Immature natural killer cell (primary cell): ENCODE results near the gene SKI. TPM values are rescaled to one million over a fixed set of nuclear protein-coding genes. Genes with fewer than 3 reads are reported as not detected.
A peak's percentile ranks its signal among the peaks of the same experiment; 100 is the strongest.

ENCODE experiments used
- DNase-seq, 3 donors: peaks; one replicate each; pipeline ENCODE4 v3.0.0; 2022; ENCODE audit warnings: mixed read lengths in 1 of 3
- H3K27ac Mint-ChIP-seq, 6 donors: one replicate each; pipeline ENCODE4 v1.8.0; 2020; ENCODE audit warnings: mixed read lengths in 6 of 6, mild to moderate bottlenecking in 5 of 6, inconsistent platforms in 4 of 6, moderate library complexity in 3 of 6
- H3K27me3 Mint-ChIP-seq, 3 donors: one replicate each; pipeline ENCODE4 v1.8.0; 2020 to 2021; ENCODE audit warnings: low read depth in 3 of 3, mild to moderate bottlenecking in 3 of 3, mixed read lengths in 3 of 3, moderate library complexity in 3 of 3, inconsistent platforms in 1 of 3
- H3K36me3 Mint-ChIP-seq, 3 donors: one replicate each; pipeline ENCODE4 v1.8.0; 2020; ENCODE audit warnings: mixed read lengths in 3 of 3, inconsistent platforms in 2 of 3, mild to moderate bottlenecking in 2 of 3
- H3K4me1 Mint-ChIP-seq, 2 donors: one replicate each; pipeline ENCODE4 v1.8.0; 2020; ENCODE audit warnings: inconsistent platforms in 2 of 2, mild to moderate bottlenecking in 2 of 2, mixed read lengths in 2 of 2, moderate library complexity in 1 of 2
- H3K4me3 Mint-ChIP-seq, 5 donors: one replicate each; pipeline ENCODE4 v1.8.0; 2020; ENCODE audit warnings: mild to moderate bottlenecking in 5 of 5, mixed read lengths in 5 of 5, inconsistent platforms in 3 of 5, moderate library complexity in 3 of 5
- H3K9me3 Mint-ChIP-seq, 6 donors: one replicate each; pipeline ENCODE4 v1.8.0; 2020; ENCODE audit warnings: mild to moderate bottlenecking in 6 of 6, mixed read lengths in 6 of 6, inconsistent platforms in 4 of 6, moderate library complexity in 3 of 6
- polyA plus RNA-seq, 3 donors: library from polyadenylated mRNA; unstranded; fragments of 300-500 nt; fragmentation: Illumina TruSeq; gene quantifications; one replicate each; pipeline ENCODE4 v1.2.3, GENCODE V29; 2021

The SKI gene
- polyA plus RNA-seq, 3 donors from 2014 or later: 0.87 to 1.0 TPM; not detected in 1

DNA sequence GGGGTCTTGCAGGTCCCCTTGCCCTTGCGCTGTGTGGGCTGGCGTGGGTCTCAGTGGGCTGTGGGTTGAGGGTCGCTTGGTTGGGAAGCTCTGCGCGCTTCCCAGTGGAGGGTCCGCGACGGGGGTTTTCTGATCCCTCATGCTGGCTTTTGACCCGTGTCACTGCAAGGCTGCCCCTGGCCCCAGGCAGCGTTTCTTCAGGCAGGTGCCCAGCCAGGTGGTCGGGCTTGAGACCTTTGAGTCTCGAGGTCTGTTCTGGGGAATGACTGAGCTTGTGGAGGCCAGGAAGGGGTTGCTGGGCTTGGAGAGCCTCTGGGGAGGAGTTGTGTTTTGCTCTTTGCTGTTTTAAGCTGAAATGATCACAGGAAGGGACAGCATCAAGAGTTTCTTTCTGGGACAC lies 5.3 kb downstream of the SKI start:
- H3K36me3 Mint-ChIP-seq: peaks cover 0 to 3% (median 0%) of the 10 kb centered on the region in 3 donors
- peak overlapping the region; percentile 45 to 91 (median 64) for H3K4me3 Mint-ChIP-seq
- H3K4me1 Mint-ChIP-seq: peaks cover 82 to 85% of the 10 kb centered on the region in 2 donors
- peaks cover 61 to 92% (median 89%) of the 10 kb centered on the region in 3 donors for H3K27me3 Mint-ChIP-seq
- DNase-seq: peak in 1 of 3 donors; percentile 7
- peaks cover 0 to 3% (median 0%) of the 10 kb centered on the region in 6 donors for H3K9me3 Mint-ChIP-seq
- H3K27ac Mint-ChIP-seq: peak overlapping the region; percentile 29 to 100 (median 98)

DNA sequence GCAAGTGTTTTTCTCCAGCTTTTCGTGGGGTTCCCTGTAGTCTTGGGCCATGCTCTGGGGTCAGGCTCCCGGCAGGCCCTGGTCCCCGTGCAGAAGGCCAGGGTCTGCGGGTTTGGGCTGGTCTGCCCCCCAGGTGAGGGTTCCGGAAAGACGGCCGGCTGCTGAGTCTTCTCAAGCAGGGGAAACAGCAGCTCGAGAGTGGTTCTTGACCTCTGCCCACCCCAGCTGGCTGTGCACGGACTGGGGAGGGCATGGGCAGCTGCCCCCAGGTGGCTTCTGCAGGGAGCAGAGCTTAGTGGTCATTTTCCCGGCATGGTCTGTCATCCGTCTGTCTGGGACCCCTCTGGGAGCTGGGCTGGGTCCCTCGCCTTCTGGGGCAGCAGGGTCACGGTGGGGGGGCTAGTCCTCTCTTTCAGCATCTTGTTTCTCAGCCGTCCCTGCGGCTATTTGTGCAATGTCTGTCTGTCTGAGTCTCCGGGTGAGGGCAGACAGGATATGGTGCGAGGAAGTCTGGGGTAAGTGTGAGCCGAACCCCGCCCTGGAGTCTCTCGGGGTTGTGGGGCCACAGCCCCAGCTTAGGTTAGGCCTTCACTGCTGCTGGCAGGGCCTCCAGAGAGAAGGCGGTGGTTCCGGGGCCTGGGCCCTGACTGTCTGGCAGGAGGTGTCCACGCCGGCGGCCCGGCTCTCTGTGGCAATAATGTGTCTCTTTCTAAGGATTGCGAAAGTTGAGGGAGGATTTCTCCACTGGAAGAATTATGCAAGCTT lies 6.1 kb downstream of the SKI start:
- Mint-ChIP-seq H3K27me3 (peaks cover 59 to 92% (median 90%) of the 10 kb centered on the region in 3 donors), H3K4me1 (peaks cover 82 to 84% of the 10 kb centered on the region in 2 donors), H3K9me3 (no peaks in the 10 kb centered on the region), H3K27ac (peak overlapping the region; percentile 88 to 100 (median 98)), H3K4me3 (peak overlapping the region; percentile 81 to 91 (median 86)), H3K36me3 (peaks cover 0 to 3% (median 0%) of the 10 kb centered on the region in 3 donors)
- DNase-seq: peak; percentile 94

DNA sequence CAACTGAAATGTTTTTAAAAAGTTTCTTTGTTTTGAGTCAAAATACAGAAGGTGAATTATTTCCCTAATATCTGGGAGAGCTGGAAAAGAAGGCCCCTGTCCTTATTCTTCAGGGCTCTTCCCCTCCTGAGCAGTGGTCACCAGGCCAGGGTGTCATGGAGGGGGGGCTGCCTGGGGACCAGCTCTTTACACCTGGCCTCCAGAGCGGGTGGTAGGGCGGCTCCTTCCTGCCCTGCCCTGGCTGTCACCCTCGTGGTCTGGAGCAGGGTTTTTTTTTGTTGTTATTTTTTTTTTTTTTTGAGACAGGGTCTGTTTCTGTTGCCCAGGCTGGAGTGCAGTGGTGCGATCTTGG lies 6.6 kb downstream of the SKI start:
- peaks cover 0 to 3% (median 0%) of the 10 kb centered on the region in 3 donors for H3K36me3 Mint-ChIP-seq
- DNase-seq: peak; percentile 82 to 85 (median 84)
- H3K27me3 Mint-ChIP-seq: peaks cover 62 to 92% (median 90%) of the 10 kb centered on the region in 3 donors
- peak overlapping the region; percentile 88 to 100 (median 98) for H3K27ac Mint-ChIP-seq
- H3K4me1 Mint-ChIP-seq: peaks cover 82 to 83% of the 10 kb centered on the region in 2 donors
- no peaks in the 10 kb centered on the region for H3K9me3 Mint-ChIP-seq
- peak overlapping the region; percentile 81 to 91 (median 86) for H3K4me3 Mint-ChIP-seq

DNA sequence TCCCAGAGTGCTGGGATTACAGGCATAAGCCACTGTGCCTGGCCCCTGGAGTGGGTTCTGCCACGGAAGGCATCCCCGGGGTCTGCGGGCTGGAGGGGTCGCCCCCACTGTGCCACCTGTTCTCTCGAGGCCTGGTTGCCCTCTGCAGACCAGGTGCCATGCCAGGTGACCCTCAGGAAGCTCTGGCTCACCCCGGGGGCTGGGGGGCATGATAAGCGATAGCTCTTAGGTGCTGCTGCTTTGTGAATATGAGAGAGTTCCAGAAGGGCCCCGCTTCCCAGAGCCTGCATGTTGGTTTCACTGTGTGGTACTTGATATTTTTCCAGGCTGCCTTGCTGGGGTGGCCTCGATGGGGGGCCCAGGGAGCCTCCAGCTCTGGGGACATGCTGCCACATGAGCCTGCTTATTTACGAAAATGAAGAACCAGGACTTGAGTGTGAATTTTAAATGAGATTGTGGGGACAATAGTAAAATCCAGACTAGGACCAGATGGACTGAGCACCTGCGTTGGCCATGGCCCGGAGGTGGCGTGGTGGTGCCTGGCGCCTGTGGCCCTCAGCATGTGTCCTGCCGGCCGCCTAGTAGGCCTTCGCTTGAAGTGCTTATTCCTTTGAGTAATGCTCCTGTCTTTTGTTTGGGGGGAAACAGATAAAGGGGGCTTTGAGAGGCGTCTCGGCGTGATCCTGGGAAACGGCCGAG lies 7.3 kb downstream of the SKI start:
- Mint-ChIP-seq H3K36me3 (peaks cover 0 to 4% (median under 1%) of the 10 kb centered on the region in 3 donors), H3K4me1 (peaks cover 82 to 87% of the 10 kb centered on the region in 2 donors), H3K9me3 (no peaks in the 10 kb centered on the region), H3K27ac (peak overlapping the region; percentile 31 to 100 (median 96)), H3K27me3 (peaks cover 63 to 95% (median 91%) of the 10 kb centered on the region in 3 donors), H3K4me3 (peak overlapping the region; percentile 58 to 91 (median 82))
- peak in 2 of 3 donors; percentile 2 to 7 for DNase-seq

DNA sequence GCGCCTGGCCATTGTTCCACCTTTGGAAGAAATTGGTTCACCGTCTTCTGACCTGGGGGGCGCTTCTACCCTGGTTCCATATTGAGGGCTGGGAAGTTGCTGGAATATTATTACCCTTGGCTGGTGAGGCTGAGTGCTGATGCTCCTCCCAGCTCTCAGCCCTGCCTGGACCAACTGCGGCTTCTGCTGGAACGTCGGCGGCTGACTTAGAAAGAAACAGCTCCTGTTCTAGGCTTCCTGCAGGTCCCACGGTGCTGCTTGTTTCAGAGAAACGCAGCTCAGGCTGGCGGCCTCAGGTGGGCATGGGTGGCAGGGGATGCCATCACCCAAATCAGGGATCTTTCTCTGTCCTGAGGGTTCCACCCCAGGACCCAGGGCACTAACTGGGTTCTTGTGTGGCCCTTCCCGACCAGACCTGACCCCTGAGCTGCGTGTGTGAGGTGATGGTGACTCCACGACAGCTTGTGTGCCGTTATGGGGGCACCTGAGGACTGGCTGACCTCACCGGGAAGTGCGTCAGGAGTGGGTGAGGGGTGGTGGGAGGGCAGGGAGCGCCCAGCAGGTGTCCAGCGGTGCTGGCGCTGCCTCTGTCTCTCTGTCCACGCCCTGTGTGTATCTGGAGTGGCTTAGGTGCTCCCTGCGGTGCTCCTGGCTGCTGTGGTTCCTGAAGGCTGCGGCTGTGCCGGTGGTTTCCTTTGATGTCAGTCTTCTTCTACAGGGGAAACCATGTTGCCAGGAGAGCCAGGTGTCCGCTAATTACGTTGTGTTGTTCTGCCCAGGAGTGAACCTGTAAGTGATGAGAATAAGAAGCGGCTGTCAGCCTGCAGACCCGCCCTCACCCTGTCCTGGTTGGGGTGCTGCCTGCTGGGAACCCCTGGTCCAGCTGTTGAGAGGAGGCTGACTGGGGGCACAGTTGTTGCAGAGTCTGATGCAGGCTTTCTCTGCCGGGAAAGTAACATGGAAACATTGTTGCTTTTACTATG lies 8.9 kb downstream of the SKI start:
- Mint-ChIP-seq H3K9me3 (no peaks in the 10 kb centered on the region), H3K27ac (peak overlapping the region in 5 of 6 donors; percentile 66 to 100 (median 94)), H3K27me3 (peaks cover 54 to 91% (median 88%) of the 10 kb centered on the region in 3 donors), H3K4me1 (peaks cover 72 to 78% of the 10 kb centered on the region in 2 donors), H3K36me3 (peaks cover 4 to 12% (median 9%) of the 10 kb centered on the region in 3 donors), H3K4me3 (peak overlapping the region; percentile 7 to 55 (median 45))
- DNase-seq: peak in 2 of 3 donors; percentile 45 to 48

DNA sequence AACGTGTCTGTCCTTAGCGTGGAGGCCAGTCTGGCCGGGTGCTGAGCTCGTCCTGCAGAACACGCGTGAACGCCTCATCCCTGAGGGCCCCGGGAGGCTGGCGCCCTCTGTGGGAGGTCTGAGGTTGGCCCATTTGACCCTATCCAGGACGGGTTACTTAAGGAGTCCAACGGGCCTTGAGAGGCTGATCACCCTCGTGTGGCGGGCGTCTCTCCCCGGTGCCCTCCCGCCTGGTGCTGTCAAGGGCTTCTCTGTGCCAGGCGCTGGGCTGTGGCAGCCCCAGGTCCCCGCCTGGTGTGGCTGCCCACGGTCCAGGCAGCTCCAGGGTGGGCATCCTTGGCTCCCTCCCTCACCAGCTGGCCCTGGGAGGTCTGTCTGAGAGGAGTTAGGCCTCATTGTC lies 9.7 kb downstream of the SKI start:
- Mint-ChIP-seq H3K4me1 (peaks cover 71 to 78% of the 10 kb centered on the region in 2 donors), H3K36me3 (peaks cover 6 to 18% (median 11%) of the 10 kb centered on the region in 3 donors)

DNA sequence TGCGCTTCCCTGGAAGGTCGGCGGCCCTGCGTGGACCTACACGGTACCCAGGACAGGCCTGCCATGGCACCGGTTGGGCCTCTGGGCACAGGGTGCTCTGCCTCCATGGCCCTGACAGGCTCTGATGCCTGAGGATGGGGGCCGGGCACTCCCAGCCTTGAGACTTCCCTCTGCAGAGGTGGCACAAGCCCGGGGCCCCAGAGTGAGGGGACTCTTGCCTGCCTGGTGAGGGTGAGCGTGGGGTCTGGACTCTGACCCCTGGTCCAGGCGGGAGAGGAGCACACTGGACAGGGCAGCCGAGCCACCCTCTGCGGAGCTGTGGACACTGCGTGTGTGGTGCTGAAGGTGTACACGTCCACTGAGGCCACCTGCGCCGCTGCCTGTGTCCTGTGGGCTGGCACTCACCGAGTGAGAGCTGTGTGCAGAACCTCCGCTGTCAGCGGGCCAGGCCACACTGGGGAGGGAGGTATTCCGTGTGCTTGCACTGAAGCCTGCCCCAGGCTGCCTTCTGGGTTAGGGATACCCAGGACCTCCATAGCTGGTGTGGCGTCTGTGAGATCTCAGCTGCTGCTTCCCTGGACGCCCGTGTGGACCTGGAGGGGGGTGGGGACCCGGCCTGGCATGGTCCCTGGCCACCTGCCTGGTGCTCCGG lies 10.4 kb downstream of the SKI start:
- Mint-ChIP-seq H3K4me1 (peaks cover 68 to 74% of the 10 kb centered on the region in 2 donors), H3K4me3 (peak overlapping the region in 1 of 5 donors; percentile 38), H3K27me3 (peaks cover 46 to 88% (median 86%) of the 10 kb centered on the region in 3 donors), H3K36me3 (peaks cover 6 to 21% (median 11%) of the 10 kb centered on the region in 3 donors), H3K27ac (peak overlapping the region in 1 of 6 donors; percentile 88), H3K9me3 (no peaks in the 10 kb centered on the region)
- DNase-seq: peak in 1 of 3 donors; percentile 5

More for the DNA sequence above, 9.7 kb downstream of the SKI start:
- peak in 1 of 3 donors; percentile 14 for DNase-seq
- Mint-ChIP-seq H3K4me3 (peak overlapping the region in 2 of 5 donors; percentile 45 to 46), H3K9me3 (no peaks in the 10 kb centered on the region), H3K27me3 (peaks cover 53 to 91% (median 89%) of the 10 kb centered on the region in 3 donors), H3K27ac (peak overlapping the region in 4 of 6 donors; percentile 66 to 100 (median 86))

DNA sequence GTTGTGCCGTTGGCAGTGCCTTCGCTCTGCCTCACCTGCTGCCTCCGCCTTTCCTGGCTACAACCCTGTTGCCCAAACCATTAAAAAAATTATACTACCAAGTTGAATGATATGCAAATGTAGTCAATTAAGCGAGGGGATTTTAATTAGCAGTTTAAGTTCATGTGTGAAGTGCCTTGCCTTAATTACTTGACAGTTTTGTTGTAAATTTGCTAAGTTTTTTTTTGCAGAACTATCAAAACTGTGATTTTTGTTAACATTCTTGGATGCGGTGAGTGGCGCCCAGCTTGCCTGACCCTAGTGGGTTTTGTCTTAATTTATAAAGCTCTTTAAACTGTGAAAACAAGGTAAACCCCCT lies 10.9 kb downstream of the SKI start:
- H3K27ac Mint-ChIP-seq: peak overlapping the region in 3 of 6 donors; percentile 62 to 88 (median 73)
- peaks cover 6 to 23% (median 11%) of the 10 kb centered on the region in 3 donors for H3K36me3 Mint-ChIP-seq
- no peak for DNase-seq
- peaks cover 41 to 88% (median 85%) of the 10 kb centered on the region in 3 donors for H3K27me3 Mint-ChIP-seq
- no peaks in the 10 kb centered on the region for H3K9me3 Mint-ChIP-seq
- peak overlapping the region in 1 of 5 donors; percentile 38 for H3K4me3 Mint-ChIP-seq
- H3K4me1 Mint-ChIP-seq: peaks cover 67 to 73% of the 10 kb centered on the region in 2 donors

DNA sequence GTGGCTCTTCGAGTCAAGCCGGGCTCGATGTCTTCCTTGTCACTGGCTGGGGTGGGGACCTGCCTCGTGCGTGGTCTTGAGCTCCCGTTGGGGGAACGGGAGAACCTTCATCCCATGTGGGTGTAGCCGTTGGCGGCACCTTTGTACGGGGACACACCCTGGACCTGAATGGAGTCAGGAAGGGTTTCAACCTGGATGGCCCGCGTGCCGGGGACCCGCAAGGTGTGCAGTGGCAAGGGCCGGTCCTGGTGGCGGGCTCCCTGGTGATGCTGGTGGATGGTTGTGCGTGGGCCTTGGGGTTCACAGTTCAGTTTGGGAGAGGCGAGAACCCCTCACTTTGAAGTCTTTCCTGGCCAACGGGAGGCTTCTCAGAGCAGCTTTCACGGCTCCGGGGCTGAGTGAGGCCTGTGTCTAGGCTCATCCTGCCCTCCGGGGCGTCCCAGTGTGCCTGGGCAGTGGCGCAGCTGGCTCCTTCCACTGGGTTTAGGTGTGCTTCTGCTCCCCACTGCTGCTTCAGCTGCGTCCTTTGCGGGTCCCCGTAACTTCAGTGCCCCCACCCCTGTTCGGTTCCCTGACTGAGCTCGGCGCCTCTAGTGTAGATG lies 11.4 kb downstream of the SKI start:
- peaks cover 62 to 69% of the 10 kb centered on the region in 2 donors for H3K4me1 Mint-ChIP-seq
- peak overlapping the region in 4 of 6 donors; percentile 34 to 88 (median 53) for H3K27ac Mint-ChIP-seq
- DNase-seq: peak in 1 of 3 donors; percentile 6
- H3K4me3 Mint-ChIP-seq: peak overlapping the region in 4 of 5 donors; percentile 8 to 42 (median 22)
- H3K9me3 Mint-ChIP-seq: no peaks in the 10 kb centered on the region
- H3K27me3 Mint-ChIP-seq: peaks cover 37 to 83% (median 83%) of the 10 kb centered on the region in 3 donors
- peaks cover 6 to 23% (median 11%) of the 10 kb centered on the region in 3 donors for H3K36me3 Mint-ChIP-seq

DNA sequence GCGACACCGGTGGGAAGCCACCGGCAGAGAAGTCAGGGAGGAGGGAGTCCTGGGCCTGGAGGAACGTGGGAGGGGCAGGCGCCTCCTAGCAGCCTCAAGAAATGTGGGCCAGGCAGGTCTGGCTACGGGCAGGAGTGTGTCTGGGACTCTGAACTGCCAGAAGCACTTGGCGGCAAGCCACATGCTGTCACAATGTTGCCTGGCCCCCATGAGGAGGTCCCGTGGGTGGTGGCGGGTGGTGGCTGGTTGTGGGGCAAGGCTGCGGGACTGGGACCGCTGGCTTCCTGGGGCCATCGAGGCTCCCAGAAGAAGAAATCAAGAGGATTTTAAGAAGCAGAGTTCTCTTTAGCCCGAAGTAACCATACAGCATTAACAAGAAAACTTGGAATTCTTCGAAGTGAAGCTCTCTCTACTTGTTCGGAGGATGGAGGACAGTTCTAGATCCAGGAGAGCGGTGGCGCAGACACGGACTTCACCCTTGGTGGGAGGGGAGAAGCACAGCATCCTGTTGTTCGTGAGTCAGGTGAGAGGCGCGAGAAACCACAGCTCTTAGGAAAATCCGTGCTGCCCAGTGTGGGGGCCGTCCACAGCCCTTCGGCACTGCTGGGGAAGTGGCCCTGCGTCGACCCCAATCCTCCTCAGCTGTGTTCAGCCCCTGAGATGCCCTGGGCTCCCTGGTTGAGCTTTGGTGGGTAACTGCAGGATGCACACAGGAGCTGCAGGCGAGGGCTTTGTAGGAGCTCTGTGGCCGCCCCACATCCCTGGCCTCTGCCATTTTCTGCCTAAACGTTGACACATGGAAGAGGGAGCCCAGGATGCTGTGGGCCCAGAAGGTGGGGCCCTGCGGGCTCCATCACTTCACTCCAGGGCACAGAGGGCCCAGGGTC lies 12.4 kb downstream of the SKI start:
- no peaks in the 10 kb centered on the region for H3K9me3 Mint-ChIP-seq
- H3K4me3 Mint-ChIP-seq: no peak overlapping the region
- peaks cover 6 to 23% (median 11%) of the 10 kb centered on the region in 3 donors for H3K36me3 Mint-ChIP-seq
- peak overlapping the region in 5 of 6 donors; percentile 31 to 89 (median 52) for H3K27ac Mint-ChIP-seq
- H3K4me1 Mint-ChIP-seq: peaks cover 56 to 65% of the 10 kb centered on the region in 2 donors
- peak in 2 of 3 donors; percentile 15 to 48 for DNase-seq
- H3K27me3 Mint-ChIP-seq: peaks cover 29 to 80% (median 76%) of the 10 kb centered on the region in 3 donors

DNA sequence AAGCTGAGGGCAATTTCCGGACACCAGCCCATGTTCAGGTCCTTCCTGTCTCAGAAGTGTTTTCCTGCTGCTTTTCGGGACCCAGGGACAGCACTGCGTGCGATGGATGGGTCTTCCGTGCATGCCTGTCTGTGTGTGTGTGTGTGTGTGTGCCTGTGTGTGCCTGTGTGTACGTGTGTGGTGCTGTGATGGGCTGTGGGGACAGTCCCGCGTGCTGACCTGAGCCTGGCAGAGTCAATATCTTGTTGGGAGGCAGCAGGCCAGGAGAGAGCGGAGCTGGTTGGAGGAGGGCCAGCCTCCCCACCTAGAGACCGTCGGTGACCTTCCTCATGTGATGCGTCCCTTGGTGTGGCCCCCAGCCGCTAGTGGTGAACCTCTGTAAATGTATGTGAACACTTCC lies 13.7 kb downstream of the SKI start:
- no peaks in the 10 kb centered on the region for H3K9me3 Mint-ChIP-seq
- peaks cover 6 to 23% (median 11%) of the 10 kb centered on the region in 3 donors for H3K36me3 Mint-ChIP-seq
- peak overlapping the region in 2 of 5 donors; percentile 1 to 22 for H3K4me3 Mint-ChIP-seq
- H3K27ac Mint-ChIP-seq: peak overlapping the region; percentile 14 to 88 (median 68)
- peaks cover 24 to 80% (median 73%) of the 10 kb centered on the region in 3 donors for H3K27me3 Mint-ChIP-seq
- H3K4me1 Mint-ChIP-seq: peaks cover 55 to 63% of the 10 kb centered on the region in 2 donors
- DNase-seq: no peak
